GM12872 (cell line): ENCODE data around the gene MICAL3.

Source experiments
- CTCF ChIP-seq: IDR thresholded peaks from 3 replicates; pipeline ENCODE4 v1.5.1; 2011; ENCODE audit warnings: low read depth, mild to moderate bottlenecking, low read length, moderate library complexity; ENCODE audit not compliant: insufficient read depth

MICAL3 gene

GRCh38 chr22:17835256-17835655 lies 189.1 kb downstream of the MICAL3 start:
- TF ChIP-seq CTCF, result no peak

GRCh38 chr22:17833489-17833888 lies 190.9 kb downstream of the MICAL3 start:
- TF ChIP-seq CTCF, result no peak

- TF ChIP-seq CTCF, result no peak
Observed at GRCh38 chr22:17832665-17833064, 191.7 kb downstream of the MICAL3 start.

- TF ChIP-seq CTCF, result no peak
Observed at GRCh38 chr22:17831501-17832251, 192.7 kb downstream of the MICAL3 start.

- TF ChIP-seq CTCF, result peak; percentile 100
Observed at GRCh38 chr22:17830043-17830961, 194.1 kb downstream of the MICAL3 start.

- TF ChIP-seq CTCF, result no peak
Observed at GRCh38 chr22:17829695-17830042, 194.7 kb downstream of the MICAL3 start.

- TF ChIP-seq CTCF, result no peak
Observed at GRCh38 chr22:17828502-17829080, 195.8 kb downstream of the MICAL3 start.
